HCT116 (cell line): Measurements from ENCODE around the gene ACBD4. TPM values are rescaled to one million over a fixed set of nuclear protein-coding genes. Genes with fewer than 3 reads are reported as not detected.

ENCODE experiments used
- ATAC-seq: fragments of 200-7000 bp; cut with Tn5 transposase; 2 replicates; pipeline ENCODE4 v1.9.1; 2020; ENCODE audit warnings: mild to moderate bottlenecking, moderate library complexity
- BruUV-seq: library from RNA; stranded (reverse); fragments of 400-500 nt; replicated peaks from 2 replicates; lab custom pipeline; 2021; lab: Mats Ljungman, UMichigan
- CTCF ChIA-PET: fragments of 300-600 bp; sonication (Branson Sonifier 250); formaldehyde crosslinking; loops from one replicate; lab custom pipeline; 2021; ENCODE audit warnings: antibody characterized with exemption; lab: Charles Lee
- POLR2A ChIA-PET: fragments of 300-600, 350-600 bp; sonication (Branson Sonifier 250); formaldehyde crosslinking; loops from one replicate; lab custom pipeline; 2021; ENCODE audit warnings: antibody characterized with exemption; lab: Charles Lee
- RAD21 ChIA-PET, 2 experiments: fragments of 300-600 bp; sonication (Branson Sonifier 250); formaldehyde crosslinking; loops; one replicate each; lab custom pipeline; 2023; ENCODE audit warnings: low total read pairs in 2 of 2; ENCODE audit not compliant: uncharacterized antibody in 2 of 2, unreplicated experiment in 2 of 2, low non-redundant PET in 1 of 2; lab: Charles Lee
- DNase-seq: peaks from one replicate; pipeline ENCODE4 v3.0.0-alpha.2; 2010; ENCODE audit warnings: low read depth, low spot score
- H2AFZ ChIP-seq: fragments of 200-600 bp; shearing (Covaris generic), sonication (generic); 2 replicates; pipeline ENCODE4 v1.6.1; 2017; ENCODE audit warnings: low read depth, mixed run types, mixed read lengths, antibody characterized with exemption, low read length; ENCODE audit not compliant: poor library complexity, severe bottlenecking
- H3K27ac ChIP-seq: 2 replicates; pipeline ENCODE4 v1.5.1; 2012; ENCODE audit warnings: low read depth, low read length
- H3K27me3 ChIP-seq: fragments of 200-600 bp; sonication (generic); 2 replicates; pipeline ENCODE4 v1.6.1; 2016; ENCODE audit warnings: mixed run types, low read length, mixed read lengths; ENCODE audit not compliant: insufficient read depth
- H3K36me3 ChIP-seq, 2 experiments: fragments of 200-500 bp in 1 of 2; fragments of 200-600 bp in 1 of 2; sonication (Bioruptor generic) in 1 of 2; sonication (generic) in 1 of 2; 2 replicates each; pipeline versions ENCODE4 v1.5.1 to v1.6.1; 2014 to 2016; ENCODE audit warnings: low read length in 2 of 2, inconsistent platforms in 1 of 2, mixed read lengths in 1 of 2, mixed run types in 1 of 2; ENCODE audit not compliant: insufficient read depth in 2 of 2, control insufficient read depth in 1 of 2
- H3K4me1 ChIP-seq, 2 experiments: fragments of 200-600 bp in 1 of 2; sonication (generic) in 1 of 2; 2 replicates each; pipeline versions ENCODE4 v1.5.1 to v1.6.1; 2012 to 2017; ENCODE audit warnings: low read length in 2 of 2, inconsistent platforms in 1 of 2, mild to moderate bottlenecking in 1 of 2, mixed read lengths in 1 of 2, mixed run types in 1 of 2, moderate library complexity in 1 of 2; ENCODE audit not compliant: insufficient read depth in 2 of 2, control insufficient read depth in 1 of 2
- H3K4me2 ChIP-seq: fragments of 200-600 bp; sonication (generic); 2 replicates; pipeline ENCODE4 v1.6.1; 2017; ENCODE audit warnings: mixed run types, low read length, mixed read lengths
- H3K4me3 ChIP-seq, 2 experiments: fragments of 200-600 bp in 1 of 2; sonication (generic) in 1 of 2; replicated peaks in 1 of 2; 2 replicates each; pipeline ENCODE4 v1.5.1; 2011 to 2016; ENCODE audit warnings: low read length in 2 of 2, control low read depth in 1 of 2, low read depth in 1 of 2, mild to moderate bottlenecking in 1 of 2, mixed read lengths in 1 of 2, mixed run types in 1 of 2
- H3K79me2 ChIP-seq: fragments of 200-600 bp; sonication (generic); 2 replicates; pipeline ENCODE4 v1.6.1; 2017; ENCODE audit warnings: mild to moderate bottlenecking, mixed run types, low read length, moderate library complexity, mixed read lengths; ENCODE audit not compliant: insufficient read depth
- H3K9ac ChIP-seq: fragments of 200-600 bp; sonication (generic); 2 replicates; pipeline ENCODE4 v1.6.1; 2016; ENCODE audit warnings: low read length, mixed read lengths
- H3K9me2 ChIP-seq: fragments of 200-600 bp; sonication (generic), shearing (Covaris generic); 2 replicates; pipeline ENCODE4 v1.6.1; 2017; ENCODE audit warnings: mixed run types, mild to moderate bottlenecking, moderate library complexity; ENCODE audit not compliant: insufficient read depth
- H3K9me3 ChIP-seq, 2 experiments: fragments of 200-500 bp in 1 of 2; fragments of 200-600 bp in 1 of 2; sonication (Bioruptor generic) in 1 of 2; sonication (generic) in 1 of 2; 2 replicates each; pipeline ENCODE4 v1.6.1; 2014 to 2017; ENCODE audit warnings: low read length in 2 of 2, mixed read lengths in 2 of 2, inconsistent platforms in 1 of 2, low read depth in 1 of 2, mild to moderate bottlenecking in 1 of 2, mixed run types in 1 of 2, moderate library complexity in 1 of 2; ENCODE audit not compliant: control insufficient read depth in 1 of 2, insufficient read depth in 1 of 2
- H4K20me1 ChIP-seq: fragments of 200-600 bp; sonication (generic), shearing (Covaris generic); 2 replicates; pipeline ENCODE4 v1.6.1; 2017; ENCODE audit warnings: mixed run types, mild to moderate bottlenecking, moderate library complexity; ENCODE audit not compliant: insufficient read depth
- CBX3 ChIP-seq: IDR thresholded peaks from 2 replicates; pipeline ENCODE4 v1.6.1; 2012; ENCODE audit warnings: low read depth
- ELF1 ChIP-seq: IDR thresholded peaks from 2 replicates; pipeline ENCODE4 v1.6.1; 2012; ENCODE audit warnings: low read depth, borderline replicate concordance
- EZH2 ChIP-seq: fragments of 200-600 bp; sonication (generic); IDR thresholded peaks from 2 replicates; pipeline ENCODE4 v1.6.1; 2017; ENCODE audit warnings: antibody characterized with exemption, mixed run types
- EZH2phosphoT487 ChIP-seq: fragments of 200-600 bp; IDR thresholded peaks from 2 replicates; pipeline ENCODE4 v1.6.1; 2018; ENCODE audit warnings: antibody characterized with exemption, borderline replicate concordance
- FOSL1 ChIP-seq: IDR thresholded peaks from 2 replicates; pipeline ENCODE4 v1.6.1; 2012; ENCODE audit warnings: low read depth
- MAX ChIP-seq: IDR thresholded peaks from 2 replicates; pipeline ENCODE4 v1.6.1; 2012
- POLR2A ChIP-seq: IDR thresholded peaks from 2 replicates; pipeline ENCODE4 v1.7.0; 2011; ENCODE audit warnings: borderline replicate concordance; ENCODE audit not compliant: insufficient read depth, insufficient read length; ENCODE audit errors: extremely low read depth
- POLR2AphosphoS5 ChIP-seq: IDR thresholded peaks from 2 replicates; pipeline ENCODE4 v1.6.1; 2011; ENCODE audit warnings: mild to moderate bottlenecking, low read depth, low read length, moderate library complexity
- RAD21 ChIP-seq: IDR thresholded peaks from 2 replicates; pipeline ENCODE4 v1.6.1; 2012; ENCODE audit warnings: low read depth, mild to moderate bottlenecking
- SIN3A ChIP-seq: IDR thresholded peaks from 2 replicates; pipeline ENCODE4 v1.6.1; 2012; ENCODE audit warnings: low read depth
- SP1 ChIP-seq: IDR thresholded peaks from 2 replicates; pipeline ENCODE4 v1.6.1; 2012; ENCODE audit warnings: low read depth
- SRF ChIP-seq: IDR thresholded peaks from 2 replicates; pipeline ENCODE4 v1.6.1; 2012; ENCODE audit warnings: low read depth
- TCF7L2 ChIP-seq: IDR thresholded peaks from 2 replicates; pipeline ENCODE4 v1.7.0; 2011; ENCODE audit warnings: borderline replicate concordance, inconsistent platforms; ENCODE audit not compliant: insufficient read depth, insufficient read length; ENCODE audit errors: extremely low read depth
- YY1 ChIP-seq: IDR thresholded peaks from 2 replicates; pipeline ENCODE4 v1.6.1; 2011; ENCODE audit warnings: low read length, low read depth, moderate library complexity, mild to moderate bottlenecking; ENCODE audit not compliant: insufficient replicate concordance; ENCODE audit errors: extremely low read depth
- ZBTB33 ChIP-seq: IDR thresholded peaks from 2 replicates; pipeline ENCODE4 v1.6.1; 2011; ENCODE audit warnings: mild to moderate bottlenecking, low read length, moderate library complexity; ENCODE audit not compliant: insufficient replicate concordance; ENCODE audit errors: extremely low read depth
- ZNF274 ChIP-seq: fragments of 200-500 bp; sonication (Bioruptor generic); IDR thresholded peaks from 2 replicates; pipeline ENCODE4 v1.6.1; 2014; ENCODE audit warnings: mild to moderate bottlenecking, low read depth, low read length, inconsistent platforms
- intact Hi-C: fragments of 100-400 bp; cut with micrococcal nuclease; formaldehyde crosslinking; loops from 2 replicates; pipeline ENCODE4 v1.10.0; 2022
- total RNA-seq: library from RNA; stranded (reverse); gene quantifications from one replicate; pipeline ENCODE4 v1.2.1, GENCODE V29; 2021; ENCODE audit not compliant: unreplicated experiment
- TF ChIP-seq, protein P1 (sequence below): IDR thresholded peaks from 2 replicates; pipeline ENCODE4 v1.6.1; 2012; ENCODE audit warnings: low read depth

ACBD4 gene
- total RNA-seq, 1 experiment from 2014 or later = 13.6 TPM

- no peak overlapping the region for H3K9ac ChIP-seq
These were observed 18.2 kb upstream of the ACBD4 start for GRCh38 chr17:45117334-45117733.

More at GRCh38 chr17:45117334-45117733, 18.2 kb upstream of the ACBD4 start:
- TF ChIP-seq TCF7L2 = no peak
- no peak for TF ChIP-seq ZBTB33
- no peak for TF ChIP-seq POLR2AphosphoS5
- no peak for TF ChIP-seq CBX3
- TF ChIP-seq SP1 = no peak
- no peak for TF ChIP-seq ELF1
- TF ChIP-seq MAX = no peak
- TF ChIP-seq SIN3A = no peak
- TF ChIP-seq, protein P1, sequence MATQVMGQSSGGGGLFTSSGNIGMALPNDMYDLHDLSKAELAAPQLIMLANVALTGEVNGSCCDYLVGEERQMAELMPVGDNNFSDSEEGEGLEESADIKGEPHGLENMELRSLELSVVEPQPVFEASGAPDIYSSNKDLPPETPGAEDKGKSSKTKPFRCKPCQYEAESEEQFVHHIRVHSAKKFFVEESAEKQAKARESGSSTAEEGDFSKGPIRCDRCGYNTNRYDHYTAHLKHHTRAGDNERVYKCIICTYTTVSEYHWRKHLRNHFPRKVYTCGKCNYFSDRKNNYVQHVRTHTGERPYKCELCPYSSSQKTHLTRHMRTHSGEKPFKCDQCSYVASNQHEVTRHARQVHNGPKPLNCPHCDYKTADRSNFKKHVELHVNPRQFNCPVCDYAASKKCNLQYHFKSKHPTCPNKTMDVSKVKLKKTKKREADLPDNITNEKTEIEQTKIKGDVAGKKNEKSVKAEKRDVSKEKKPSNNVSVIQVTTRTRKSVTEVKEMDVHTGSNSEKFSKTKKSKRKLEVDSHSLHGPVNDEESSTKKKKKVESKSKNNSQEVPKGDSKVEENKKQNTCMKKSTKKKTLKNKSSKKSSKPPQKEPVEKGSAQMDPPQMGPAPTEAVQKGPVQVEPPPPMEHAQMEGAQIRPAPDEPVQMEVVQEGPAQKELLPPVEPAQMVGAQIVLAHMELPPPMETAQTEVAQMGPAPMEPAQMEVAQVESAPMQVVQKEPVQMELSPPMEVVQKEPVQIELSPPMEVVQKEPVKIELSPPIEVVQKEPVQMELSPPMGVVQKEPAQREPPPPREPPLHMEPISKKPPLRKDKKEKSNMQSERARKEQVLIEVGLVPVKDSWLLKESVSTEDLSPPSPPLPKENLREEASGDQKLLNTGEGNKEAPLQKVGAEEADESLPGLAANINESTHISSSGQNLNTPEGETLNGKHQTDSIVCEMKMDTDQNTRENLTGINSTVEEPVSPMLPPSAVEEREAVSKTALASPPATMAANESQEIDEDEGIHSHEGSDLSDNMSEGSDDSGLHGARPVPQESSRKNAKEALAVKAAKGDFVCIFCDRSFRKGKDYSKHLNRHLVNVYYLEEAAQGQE = no peak
- no peak for TF ChIP-seq POLR2A
- TF ChIP-seq EZH2phosphoT487 = no peak
- no peak for TF ChIP-seq ZNF274
- TF ChIP-seq YY1 = no peak
- no peak for TF ChIP-seq EZH2
- TF ChIP-seq FOSL1 = no peak
- TF ChIP-seq RAD21 = no peak
- no peak for TF ChIP-seq SRF
- Histone ChIP-seq H3K79me2 (peaks cover 10% of the 10 kb centered on the region), H3K9me3 (no peaks in the 10 kb centered on the region), H3K4me2 (no peak overlapping the region), H3K27me3 (no peaks in the 10 kb centered on the region), H4K20me1 (no peaks in the 10 kb centered on the region), H3K4me3 (no peak overlapping the region), H3K27ac (no peak overlapping the region), H3K4me1 (peaks cover 7 to 10% of the 10 kb centered on the region in 2 experiments), H2AFZ (no peak overlapping the region), H3K36me3 (peaks cover 2 to 11% of the 10 kb centered on the region in 2 experiments; a peak in 3 of 4 replicates), H3K9me2 (no peaks in the 10 kb centered on the region)
- ChIA-PET POLR2A (interaction anchor here (0.8 kb wide), 1 partner anchor 44 kb away, joined by 3 read pairs; the partner anchor contains the start of gene HEXIM2), RAD21 (no interaction called here), CTCF (no interaction called here)
- DNase-seq = no peak
- no peak for ATAC-seq
- no TSS peak for BruUV-seq
- intact Hi-C loops = no loop called here
